SK-N-SH (cell line): Measurements from ENCODE around the gene RGS10. TPM values are rescaled to one million over a fixed set of nuclear protein-coding genes. Genes with fewer than 3 reads are reported as not detected.

Source experiments
- CTCF ChIA-PET: fragments of 300-600, 350-600 bp; formaldehyde crosslinking; extraction: SDS; loops from one replicate; lab custom pipeline; 2021; lab: Yijun Ruan, JAX
- POLR2A ChIA-PET: fragments of 350-600 bp; sonication (Branson Sonifier 250); formaldehyde crosslinking; extraction: SDS; loops from one replicate; lab custom pipeline; 2020; ENCODE audit warnings: antibody characterized with exemption, inconsistent platforms; lab: Yijun Ruan, JAX
- DNase-seq: peaks from one replicate; pipeline ENCODE4 v3.0.0; 2012
- H2AFZ ChIP-seq: fragments of 200-600 bp; sonication (generic); 2 replicates; pipeline ENCODE4 v1.8.1; 2016; ENCODE audit warnings: antibody characterized with exemption, mild to moderate bottlenecking, low read depth
- H3F3A ChIP-seq: fragments of 200-600 bp; sonication (generic); replicated peaks from 2 replicates; pipeline ENCODE3; 2016; ENCODE audit warnings: antibody characterized with exemption, mild to moderate bottlenecking; ENCODE audit not compliant: insufficient read depth
- H3K27ac ChIP-seq, 2 experiments: fragments of 200-500 bp in 1 of 2; fragments of 200-600 bp in 1 of 2; sonication (Bioruptor generic) in 1 of 2; sonication (generic), shearing (Covaris generic) in 1 of 2; 2 replicates each; pipeline versions ENCODE4 v1.5.1 to v1.6.1; 2014 to 2016; ENCODE audit warnings: low read depth in 2 of 2, inconsistent platforms in 1 of 2, low read length in 1 of 2, mild to moderate bottlenecking in 1 of 2, mixed read lengths in 1 of 2
- H3K27me3 ChIP-seq: fragments of 200-600 bp; sonication (generic), shearing (Covaris generic); 2 replicates; pipeline ENCODE4 v1.6.1; 2016; ENCODE audit warnings: mixed run types; ENCODE audit not compliant: insufficient read depth
- H3K36me3 ChIP-seq, 2 experiments: fragments of 200-500 bp in 1 of 2; fragments of 200-600 bp in 1 of 2; sonication (Bioruptor generic) in 1 of 2; sonication (generic) in 1 of 2; replicated peaks in 1 of 2; 2 replicates each; pipeline versions ENCODE3 to v1.5.1; 2014 to 2016; ENCODE audit warnings: low read length in 1 of 2, mild to moderate bottlenecking in 1 of 2; ENCODE audit not compliant: insufficient read depth in 2 of 2, control insufficient read depth in 1 of 2
- H3K4me1 ChIP-seq, 2 experiments: fragments of 200-500 bp in 1 of 2; fragments of 200-600 bp in 1 of 2; sonication (Bioruptor generic) in 1 of 2; sonication (generic), shearing (Covaris generic) in 1 of 2; 2 replicates each; pipeline versions ENCODE4 v1.5.1 to v1.6.1; 2014 to 2016; ENCODE audit warnings: low read depth in 1 of 2, low read length in 1 of 2, mixed run types in 1 of 2; ENCODE audit not compliant: insufficient read depth in 2 of 2, control insufficient read depth in 1 of 2
- H3K4me2 ChIP-seq: fragments of 200-600 bp; sonication (generic), shearing (Covaris generic); 2 replicates; pipeline ENCODE4 v1.6.1; 2017; ENCODE audit warnings: mixed run types
- H3K4me3 ChIP-seq, 2 experiments: fragments of 200-500 bp in 1 of 2; fragments of 200-600 bp in 1 of 2; sonication (Bioruptor generic) in 1 of 2; sonication (generic), shearing (Covaris generic) in 1 of 2; 2 replicates each; pipeline versions ENCODE4 v1.5.1 to v1.8.1; 2014 to 2016; ENCODE audit warnings: low read depth in 2 of 2, inconsistent platforms in 1 of 2, low read length in 1 of 2, mild to moderate bottlenecking in 1 of 2, mixed read lengths in 1 of 2, moderate library complexity in 1 of 2
- H3K79me2 ChIP-seq: fragments of 200-600 bp; sonication (generic); 2 replicates; pipeline ENCODE4 v1.8.1; 2017; ENCODE audit warnings: mild to moderate bottlenecking; ENCODE audit not compliant: insufficient read depth
- H3K9ac ChIP-seq: fragments of 200-600 bp; sonication (generic); 2 replicates; pipeline ENCODE4 v1.6.1; 2017; ENCODE audit warnings: mixed run types
- H3K9me2 ChIP-seq: fragments of 200-600 bp; sonication (generic); 2 replicates; pipeline ENCODE4 v1.6.1; 2017; ENCODE audit warnings: mixed run types
- H3K9me3 ChIP-seq: fragments of 200-600 bp; sonication (generic); 2 replicates; pipeline ENCODE4 v1.6.1; 2017; ENCODE audit warnings: mixed run types, mild to moderate bottlenecking, moderate library complexity
- H4K20me1 ChIP-seq: fragments of 200-600 bp; sonication (generic); 2 replicates; pipeline ENCODE4 v1.6.1; 2017; ENCODE audit warnings: mild to moderate bottlenecking, mixed run types; ENCODE audit not compliant: insufficient read depth
- CTCF ChIP-seq: fragments of 200-600 bp; sonication (generic); IDR thresholded peaks from 2 replicates; pipeline ENCODE4 v1.6.1; 2017; ENCODE audit warnings: antibody characterized with exemption, mild to moderate bottlenecking, moderate library complexity
- FOSL2 ChIP-seq: IDR thresholded peaks from 2 replicates; pipeline ENCODE4 v1.4.0; 2012; ENCODE audit warnings: low read depth, mild to moderate bottlenecking, moderate library complexity, borderline replicate concordance
- FOXM1 ChIP-seq: IDR thresholded peaks from 2 replicates; pipeline ENCODE4 v1.4.0; 2012; ENCODE audit warnings: low read depth, mild to moderate bottlenecking
- GATA2 ChIP-seq: sonication (generic); formaldehyde crosslinking; IDR thresholded peaks from 2 replicates; pipeline ENCODE4 v1.5.0; 2020; ENCODE audit warnings: mild to moderate bottlenecking, missing genetic modification reagents
- JUND ChIP-seq: IDR thresholded peaks from 2 replicates; pipeline ENCODE4 v1.4.0; 2012
- MEF2A ChIP-seq: IDR thresholded peaks from 2 replicates; pipeline ENCODE4 v1.4.0; 2012; ENCODE audit warnings: low read depth, borderline replicate concordance
- NFIC ChIP-seq: IDR thresholded peaks from 2 replicates; pipeline ENCODE4 v1.4.0; 2012; ENCODE audit warnings: borderline replicate concordance
- PBX3 ChIP-seq: IDR thresholded peaks from 2 replicates; pipeline ENCODE4; 2012
- RAD21 ChIP-seq: IDR thresholded peaks from 2 replicates; pipeline ENCODE4 v1.6.1; 2012; ENCODE audit warnings: mild to moderate bottlenecking, low read length
- RFX5 ChIP-seq: IDR thresholded peaks from 2 replicates; pipeline ENCODE4 v1.6.1; 2012; ENCODE audit warnings: mild to moderate bottlenecking, improper control_type of control experiment, low read length
- RXRA ChIP-seq: IDR thresholded peaks from 2 replicates; pipeline ENCODE4 v1.4.0; 2012; ENCODE audit warnings: low read depth, mild to moderate bottlenecking, borderline replicate concordance
- SIN3A ChIP-seq: IDR thresholded peaks from 2 replicates; pipeline ENCODE4 v1.6.1; 2012; ENCODE audit warnings: low read depth, mild to moderate bottlenecking, low read length, moderate library complexity, borderline replicate concordance
- TCF12 ChIP-seq: IDR thresholded peaks from 2 replicates; pipeline ENCODE4 v1.4.0; 2012
- ZBTB33 ChIP-seq: IDR thresholded peaks from 2 replicates; pipeline ENCODE4 v1.4.0; 2012; ENCODE audit warnings: low read depth, borderline replicate concordance
- WGBS: methylation state at CpG from one replicate; pipeline ENCODE4 v1.1.6; 2017; ENCODE audit warnings: low lambda C conversion rate; 5-methylcytosine and 5-hydroxymethylcytosine counted together
- polyA plus RNA-seq, 3 experiments: library from polyadenylated mRNA; depleted of rRNA; stranded (reverse); fragments of >200 nt; gene quantifications; 2 replicates each; pipeline ENCODE4 v1.2.3, GENCODE V29; 2012

The RGS10 gene
- polyA plus RNA-seq, 1 of the 3 experiments (the other 2 are of a cell fraction): 44.6 TPM

- TF ChIP-seq CTCF (no peak), SIN3A (no peak)
Observed at GRCh38 chr10:119478811-119479341, 63.6 kb downstream of the RGS10 start (continued).

- Histone ChIP-seq H3K27me3 (no peaks in the 10 kb centered on the region; the same call in 1 of the 2 replicates), H3K36me3 (no peaks in the 10 kb centered on the region), H3K79me2 (no peaks in the 10 kb centered on the region)
Observed at GRCh38 chr10:119478111-119478802, 64.3 kb downstream of the RGS10 start.

More at GRCh38 chr10:119478111-119478802, 64.3 kb downstream of the RGS10 start:
- Histone ChIP-seq H3K27ac (no peak overlapping the region), H3F3A (no peaks in the 10 kb centered on the region), H3K4me3 (no peak overlapping the region), H4K20me1 (no peaks in the 10 kb centered on the region), H3K4me2 (no peak overlapping the region), H3K4me1 (peaks cover 0 to 5% of the 10 kb centered on the region in 2 experiments; a peak in 1 of 4 replicates), H3K9ac (no peak overlapping the region), H3K9me3 (no peaks in the 10 kb centered on the region), H2AFZ (no peak overlapping the region), H3K9me2 (no peaks in the 10 kb centered on the region)
- ChIA-PET POLR2A (no interaction called here), CTCF (interaction anchor here (0.8 to 2.3 kb wide), 3 partner anchors 32 to 279 kb away, joined by 3 to 9 read pairs (median 3); no protein-coding TSS in a partner anchor)
- 62% methylated on average over 8 of the region's 8 CpGs for WGBS
- TF ChIP-seq RFX5: no peak
- TF ChIP-seq PBX3: no peak
- TF ChIP-seq MEF2A: no peak
- TF ChIP-seq RXRA: no peak
- no peak for TF ChIP-seq ZBTB33
- TF ChIP-seq JUND: no peak
- no peak for TF ChIP-seq FOSL2
- no peak for TF ChIP-seq FOXM1
- no peak for TF ChIP-seq RAD21
- no peak for TF ChIP-seq GATA2 (CRISPR knock-in tag)
- no peak for TF ChIP-seq NFIC
- no peak for TF ChIP-seq TCF12
- no peak for DNase-seq
